HepG2 (cell line): ENCODE measurements around the gene RRP36. TPM values are rescaled to one million over a fixed set of nuclear protein-coding genes. Genes with fewer than 3 reads are reported as not detected.

Experiments used
- CBFB ChIP-seq: sonication (generic); formaldehyde crosslinking; IDR thresholded peaks from 2 replicates; pipeline ENCODE4 v1.4.0; 2020; ENCODE audit warnings: missing genetic modification reagents
- HMGXB3 ChIP-seq: sonication (generic); formaldehyde crosslinking; IDR thresholded peaks from 2 replicates; pipeline ENCODE4 v1.4.0; 2020; ENCODE audit warnings: missing genetic modification reagents, borderline replicate concordance
- KAT7 ChIP-seq: IDR thresholded peaks from 2 replicates; pipeline ENCODE4 v1.6.1; 2018; ENCODE audit warnings: borderline replicate concordance, missing compliant biosample characterization
- KLF9 ChIP-seq: IDR thresholded peaks from 2 replicates; pipeline ENCODE4 v1.6.1; 2016; ENCODE audit warnings: low read depth
- MAFK ChIP-seq, 2 experiments: IDR thresholded peaks in 1 of 2; conservative IDR thresholded peaks in 1 of 2; 2 replicates each; pipeline ENCODE4 v1.6.1; 2011; ENCODE audit warnings: improper control_type of control experiment in 2 of 2, low read length in 2 of 2
- MYC ChIP-seq: sonication (generic); formaldehyde crosslinking; IDR thresholded peaks from 2 replicates; pipeline ENCODE4 v1.9.0; 2021; ENCODE audit warnings: missing genetic modification reagents, borderline replicate concordance
- XBP1 ChIP-seq: sonication (generic); formaldehyde crosslinking; IDR thresholded peaks from 2 replicates; pipeline ENCODE4 v1.5.0; 2020; ENCODE audit warnings: missing genetic modification reagents
- ZFP36 ChIP-seq: fragments of 150-350 bp; IDR thresholded peaks from 2 replicates; pipeline ENCODE4 v1.6.1; 2018; ENCODE audit warnings: borderline replicate concordance, low read length, low read depth; ENCODE audit not compliant: partially characterized antibody
- ZHX2 ChIP-seq, 2 experiments: sonication (generic) in 1 of 2; formaldehyde crosslinking in 1 of 2; IDR thresholded peaks; 2 replicates each; pipeline versions ENCODE4 v1.6.1 to v1.9.0; 2014 to 2022; ENCODE audit warnings: antibody characterized with exemption in 1 of 2, borderline replicate concordance in 1 of 2, inconsistent platforms in 1 of 2, low read depth in 1 of 2, missing genetic modification reagents in 1 of 2
- ZNF282 ChIP-seq: fragments of 450-650 bp; IDR thresholded peaks from 2 replicates; pipeline ENCODE4 v1.6.1; 2018; ENCODE audit not compliant: partially characterized antibody
- ZNF570 ChIP-seq: sonication (generic); formaldehyde crosslinking; IDR thresholded peaks from 2 replicates; pipeline ENCODE4 v1.4.0; 2020; ENCODE audit warnings: mild to moderate bottlenecking, missing genetic modification reagents, borderline replicate concordance
- ZNF607 ChIP-seq: sonication (generic); formaldehyde crosslinking; IDR thresholded peaks from 2 replicates; pipeline ENCODE4 v1.5.1; 2020; ENCODE audit warnings: missing genetic modification reagents, mild to moderate bottlenecking, borderline replicate concordance
- ZNF614 ChIP-seq: IDR thresholded peaks from 2 replicates; pipeline ENCODE4 v1.6.1; 2018; ENCODE audit warnings: missing biosample characterization, missing genetic modification reagents, inconsistent platforms, borderline replicate concordance
- ZSCAN22 ChIP-seq: sonication (generic); formaldehyde crosslinking; IDR thresholded peaks from 2 replicates; pipeline ENCODE4 v1.4.0; 2020; ENCODE audit warnings: mild to moderate bottlenecking, missing genetic modification reagents
- polyA plus RNA-seq, 8 experiments: library from polyadenylated mRNA; depleted of rRNA in 3 of 8; stranded (reverse) in 7 of 8; unstranded in 1 of 8; fragments of >200 nt; fragmentation: Illumina TruSeq in 4 of 8; extraction: Trizol in 4 of 8; gene quantifications; 2 replicates each; pipeline versions ENCODE4 v1.2.1 to v1.2.3, GENCODE V29; 2011 to 2016; ENCODE audit warnings: low read depth in 4 of 8, missing spikeins in 1 of 8, mixed read lengths in 1 of 8; ENCODE audit not compliant: insufficient read depth in 1 of 8
- total RNA-seq, 5 experiments: library from RNA; depleted of rRNA; stranded (reverse); fragments of >200 nt; fragmentation: Illumina TruSeq; extraction: Trizol; gene quantifications; 2 replicates each; pipeline ENCODE4 v1.2.3, GENCODE V29; 2016; ENCODE audit warnings: low read depth in 1 of 5

The RRP36 gene
- total and polyA plus RNA-seq, 2 of the 13 experiments (the other 11 are each of a cell fraction or from before 2014, with no cell fraction given): 29.5 to 144 TPM

GRCh38 chr6:43059168-43060033 is 38.0 kb downstream of the RRP36 start, which contains the start of the genes KLC4 and MRPL2 (continued):
- peak; percentile 98 for TF ChIP-seq ZHX2 (IDR thresholded peaks at IDR 0.05; ENCODE audit: low read depth)
- TF ChIP-seq ZHX2 (CRISPR knock-in tag; IDR thresholded peaks at IDR 0.05; ENCODE audit: borderline replicate concordance): no peak
- no peak for TF ChIP-seq ZNF570
- 0 out of 2 replicates have a peak, but pooled peaks have one; percentile 80 for TF ChIP-seq KAT7 (CRISPR knock-in tag)
- peak; percentile 35; the same call in 1 of the 2 replicates for TF ChIP-seq ZNF614 (CRISPR knock-in tag)
- TF ChIP-seq MAFK (conservative IDR thresholded peaks at IDR 0.05 in 1 of 2, IDR thresholded peaks at IDR 0.05 in 1 of 2; ENCODE audit: low read length in 2 of 2): no peak
- TF ChIP-seq HMGXB3 (CRISPR knock-in tag): peak; percentile 57; the same call in 1 of the 2 replicates
- no peak for TF ChIP-seq ZFP36
- TF ChIP-seq CBFB (CRISPR knock-in tag): 0 out of 2 replicates have a peak, but pooled peaks have one; percentile 46
- TF ChIP-seq XBP1: 0 out of 2 replicates have a peak, but pooled peaks have one; percentile 28
- TF ChIP-seq ZNF282: peak; percentile 59
- TF ChIP-seq ZNF607 (CRISPR knock-in tag): peak; percentile 65; the same call in 1 of the 2 replicates
- no peak for TF ChIP-seq KLF9 (CRISPR knock-in tag)
- 0 out of 2 replicates have a peak, but pooled peaks have one; percentile 23 for TF ChIP-seq ZSCAN22 (CRISPR knock-in tag)
- peak; percentile 80; the same call in 1 of the 2 replicates for TF ChIP-seq MYC (CRISPR knock-in tag)
